Measurements from ENCODE around the gene UFC1.
"Not testable (repeated sequence)": the region's sequence is repeated elsewhere in the genome, so short reads cannot be mapped to it uniquely, and the experiment has no call there.

Gene UFC1

GRCh38 chr1:161153682-161154337 is at the start of gene UFC1:
Gene UFC1, plus strand, starts transcription at chr1:161153978. Its CDS starts 20 bp downstream, at chr1:161153998.
- peak; percentile 70 for DNase-seq (ENCODE audit: low read depth)

GRCh38 chr1:161106431-161106830 is 47.3 kb upstream of the UFC1 start:
- DNase-seq (ENCODE audit: low read depth), result no peak

- DNase-seq (ENCODE audit: low read depth), result no peak
These were observed 42.7 kb upstream of the UFC1 start for GRCh38 chr1:161111117-161111516.

DNA sequence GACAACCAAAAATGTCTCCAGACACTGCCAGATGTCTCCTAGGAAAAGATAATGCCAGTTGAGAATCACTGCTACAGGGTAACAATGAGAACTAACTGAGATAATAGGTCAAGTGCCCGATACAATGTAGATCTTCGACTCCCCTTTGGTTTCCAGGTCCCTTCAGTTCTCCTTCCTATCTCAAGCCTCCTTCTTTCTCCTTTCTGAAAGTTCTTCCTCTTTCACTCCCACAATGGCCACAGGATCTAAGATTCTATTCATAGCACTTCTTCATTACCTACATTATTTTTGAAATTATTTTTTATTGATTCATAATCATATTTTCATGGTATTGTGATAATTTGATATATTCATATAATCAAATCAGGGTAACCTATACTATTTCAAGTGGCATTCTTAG is 42.3 kb upstream of the UFC1 start:
- no peak for DNase-seq (ENCODE audit: low read depth)

- no peak for DNase-seq (ENCODE audit: low read depth)
These were observed 39.9 kb upstream of the UFC1 start for GRCh38 chr1:161113915-161114314.

DNA sequence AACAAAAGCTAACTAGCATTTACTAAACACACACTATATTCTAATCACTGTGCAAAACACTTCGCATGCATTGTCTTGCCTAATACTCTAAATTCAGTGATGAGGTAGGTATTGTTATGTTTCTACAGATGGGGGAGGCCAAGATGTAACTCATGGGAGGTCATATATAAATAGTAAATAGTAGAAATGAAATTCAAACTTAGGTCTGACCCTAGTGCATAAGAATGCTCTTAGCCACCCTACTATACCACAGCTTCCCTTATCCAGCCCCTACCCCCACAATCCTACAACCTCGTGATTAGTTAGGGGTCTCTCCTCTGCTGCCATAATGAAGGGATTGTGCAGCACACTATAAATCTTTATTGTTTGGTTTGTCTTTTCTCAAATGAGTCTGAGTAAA is 39.2 kb upstream of the UFC1 start:
- no peak for DNase-seq (ENCODE audit: low read depth)

DNA sequence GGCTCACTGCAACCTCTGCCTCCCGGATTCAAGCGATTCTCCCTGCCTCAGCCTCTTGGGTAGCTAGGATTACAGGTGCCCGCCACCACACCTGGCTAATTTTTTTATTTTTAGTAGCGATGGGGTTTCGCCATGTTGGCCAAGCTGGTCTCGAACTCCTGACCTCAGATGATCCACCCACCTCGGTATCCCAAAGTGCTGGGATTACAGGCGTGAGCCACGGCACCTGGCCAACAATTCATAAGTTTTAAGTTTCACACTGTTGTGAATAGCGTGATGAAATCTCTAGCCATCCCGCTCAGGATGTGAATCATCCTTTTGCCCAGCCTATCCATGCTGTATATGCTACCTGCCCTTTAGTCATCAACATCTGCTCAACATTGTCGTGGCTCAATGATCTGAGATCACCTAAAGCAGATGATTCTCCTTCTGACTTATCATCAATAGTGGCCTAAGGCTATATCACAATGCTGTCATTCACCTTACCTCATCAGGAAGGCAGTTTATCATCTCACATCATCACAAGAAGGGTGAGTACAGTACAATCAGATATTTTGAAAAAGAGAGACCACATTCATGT is 38.6 kb upstream of the UFC1 start:
- DNase-seq (ENCODE audit: low read depth), result peak; percentile 94

DNA sequence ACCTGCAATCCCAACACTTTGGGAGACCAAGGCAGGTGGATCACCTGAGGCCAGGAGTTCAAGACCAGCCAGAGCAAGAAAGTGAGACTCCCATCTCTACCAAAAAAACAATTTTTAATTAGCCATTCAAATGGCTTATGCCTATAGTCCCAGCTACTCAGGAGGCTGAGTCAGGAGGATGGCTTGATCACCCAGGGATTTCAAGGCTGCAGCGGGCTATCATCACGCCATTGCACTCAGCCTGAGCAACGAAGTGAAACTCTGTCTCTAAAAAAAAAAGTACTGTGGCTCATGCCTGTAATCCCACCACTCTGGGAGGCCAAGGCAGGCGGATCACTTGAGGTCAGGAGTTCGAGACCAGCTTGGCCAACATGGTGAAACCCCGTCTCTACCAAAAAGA is 37.8 kb upstream of the UFC1 start:
- DNase-seq (ENCODE audit: low read depth), result not testable (repeated sequence)

DNA sequence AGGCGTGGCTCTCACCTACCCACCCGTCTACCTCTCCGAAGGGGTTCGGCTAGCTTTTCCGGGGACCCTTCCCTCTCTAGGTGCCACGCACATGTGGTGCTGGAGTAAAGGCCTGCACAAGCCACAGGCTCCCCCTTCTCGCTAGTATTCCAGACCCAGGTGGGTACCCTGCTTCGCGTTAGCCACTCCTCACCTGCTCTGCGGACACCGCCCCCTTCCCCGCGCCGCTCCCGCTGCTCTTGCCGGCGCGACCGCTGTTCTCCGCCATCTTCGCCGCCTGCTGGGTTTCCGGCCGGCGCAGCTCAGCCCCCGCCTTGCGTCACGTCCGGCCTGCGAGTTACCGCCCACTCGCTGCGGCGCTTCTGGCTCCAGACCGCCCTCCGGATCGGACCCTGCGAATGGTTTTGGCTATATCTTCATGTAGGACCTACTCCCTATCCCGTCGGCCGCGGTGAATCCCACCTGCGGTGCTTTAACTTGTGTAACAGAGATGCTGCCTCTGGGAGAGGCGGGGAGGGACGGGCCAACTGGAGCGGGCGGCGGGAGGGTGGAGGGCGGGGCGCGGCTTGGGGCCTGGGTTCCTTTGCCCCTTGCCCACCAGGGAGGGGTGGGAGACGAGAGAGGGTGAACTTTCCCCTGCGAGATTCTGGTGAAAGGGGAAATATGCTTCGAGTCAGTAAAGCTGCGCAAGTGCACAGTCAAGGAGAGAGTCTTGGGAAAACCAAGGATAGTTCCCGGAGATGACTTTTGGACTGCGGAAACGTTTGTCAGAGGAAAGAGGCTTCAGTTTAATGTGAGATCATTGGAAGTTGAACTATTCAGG is 35.8 kb upstream of the UFC1 start, which contains the start of the genes NIT1 and PFDN2:
TSS of gene NIT1 (plus strand) at position 347 of the 823 bp plus-strand sequence. CDS start at position 419, 72 bp downstream.
TSS of gene PFDN2 (minus strand) at position 279 of the 823 bp plus-strand sequence. CDS start at position 268, 11 bp downstream.
- DNase-seq (ENCODE audit: low read depth), result no peak

- DNase-seq (ENCODE audit: low read depth), result no peak
These were observed 34.5 kb upstream of the UFC1 start for GRCh38 chr1:161119092-161119903.

DNA sequence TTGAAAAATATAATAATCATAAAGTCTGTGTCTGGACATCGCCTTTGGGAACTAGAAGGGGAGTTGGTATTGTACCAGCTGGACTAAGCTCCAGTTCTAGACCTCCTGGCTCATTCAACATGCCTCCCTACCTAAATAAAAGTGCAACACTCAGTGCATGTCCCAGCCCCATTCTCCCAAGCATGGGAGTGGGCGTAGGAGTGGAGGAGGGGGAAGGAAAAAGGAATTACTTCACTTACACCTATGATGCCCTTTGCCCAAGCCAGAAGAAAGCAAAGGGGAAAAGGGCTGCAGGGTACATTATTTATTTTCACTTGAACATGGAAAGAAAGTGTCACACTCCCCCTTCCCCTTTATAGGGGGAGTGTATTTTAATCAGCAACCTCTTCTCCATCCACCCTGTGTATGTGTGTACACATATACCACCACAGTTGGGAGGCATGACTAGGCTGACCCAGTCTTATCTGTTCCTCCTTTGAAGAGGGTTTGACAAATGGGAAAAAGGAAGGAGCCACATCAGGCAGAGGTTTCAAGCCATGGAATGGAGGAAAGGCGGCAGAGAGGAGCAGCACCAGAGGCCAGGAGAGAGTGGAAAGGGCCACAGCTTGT is 32.6 kb upstream of the UFC1 start:
- DNase-seq (ENCODE audit: low read depth), result no peak

- DNase-seq (ENCODE audit: low read depth), result no peak
These were observed 31.9 kb upstream of the UFC1 start for GRCh38 chr1:161121834-161122233.

- DNase-seq (ENCODE audit: low read depth), result no peak
These were observed 30.8 kb upstream of the UFC1 start for GRCh38 chr1:161122967-161123366.

DNA sequence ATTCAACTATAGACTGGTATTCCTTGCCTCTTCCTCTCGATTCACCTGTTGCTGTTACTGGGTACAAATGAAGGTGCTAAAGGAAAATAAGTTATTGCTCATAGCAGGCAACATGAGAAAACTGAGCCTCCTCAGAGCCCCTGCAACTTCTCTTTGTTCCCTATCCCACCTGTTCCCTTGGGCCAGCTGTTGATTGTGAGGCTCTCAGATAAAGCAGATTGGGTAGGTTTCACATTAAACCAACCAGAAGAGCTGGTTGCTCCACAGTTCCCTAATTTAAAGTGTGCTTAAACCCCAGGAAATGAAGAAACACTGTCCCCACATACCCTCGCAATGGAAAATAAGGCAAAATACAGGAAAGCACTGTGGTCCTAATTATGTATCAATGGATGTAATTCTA is 26.1 kb upstream of the UFC1 start:
- DNase-seq (ENCODE audit: low read depth), result no peak

DNA sequence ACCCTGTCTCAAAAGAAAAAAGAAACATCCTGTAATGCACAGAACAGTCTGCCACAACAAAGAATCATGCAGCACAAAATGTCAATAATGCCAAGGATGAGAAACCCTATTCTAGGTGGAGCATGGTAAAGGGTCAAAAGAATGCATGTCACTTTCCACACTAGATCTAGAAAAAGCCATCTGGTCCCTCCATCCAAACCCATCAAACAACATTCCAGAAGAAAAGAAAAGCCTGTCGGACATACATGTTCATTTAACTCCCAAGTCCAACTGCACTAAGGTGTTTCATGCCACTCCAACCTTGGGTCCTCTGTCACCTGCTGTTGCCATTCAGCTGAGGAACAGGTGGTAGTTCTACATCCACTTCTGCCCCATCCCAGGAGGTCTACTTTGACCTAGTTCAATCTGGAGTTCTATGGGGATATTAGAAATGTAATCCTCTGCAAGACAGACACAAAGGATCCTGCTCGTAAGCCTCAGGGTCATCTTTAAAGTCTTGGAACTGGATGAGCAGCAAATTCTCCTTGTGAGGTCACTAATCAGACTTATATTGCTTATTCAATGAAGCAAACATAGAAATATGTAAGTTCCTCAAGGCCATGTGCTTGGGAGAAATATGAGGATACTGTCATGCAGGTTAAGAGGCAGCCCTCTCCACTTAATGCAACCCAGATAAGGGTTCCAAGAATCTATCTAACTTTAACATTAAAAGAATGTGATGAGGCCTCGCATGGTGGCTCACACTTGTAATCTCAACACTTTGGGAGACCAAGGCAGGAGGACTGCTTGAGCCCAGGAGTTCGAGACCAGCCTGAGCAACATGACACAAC is 25.0 kb upstream of the UFC1 start:
- no peak for DNase-seq (ENCODE audit: low read depth)

DNA sequence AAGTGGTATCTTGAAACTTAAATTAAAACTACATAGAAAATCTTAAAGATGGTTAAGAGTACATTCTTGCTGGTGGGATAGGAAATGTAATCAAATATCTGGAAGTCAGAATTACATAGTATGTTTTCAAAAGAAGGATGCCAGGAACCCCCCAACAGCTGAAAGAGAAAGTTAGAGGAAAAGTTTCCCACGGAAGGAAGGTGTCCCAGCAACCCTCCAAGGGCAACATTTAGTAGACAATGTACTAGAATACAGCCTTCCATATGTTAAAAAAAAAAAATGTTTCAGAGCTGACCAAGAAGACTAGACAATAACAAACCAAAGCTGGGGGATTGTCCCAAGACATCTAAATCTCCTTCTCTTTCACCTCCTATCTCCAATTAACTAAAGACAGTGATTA is 23.5 kb upstream of the UFC1 start:
- DNase-seq (ENCODE audit: low read depth), result no peak

DNA sequence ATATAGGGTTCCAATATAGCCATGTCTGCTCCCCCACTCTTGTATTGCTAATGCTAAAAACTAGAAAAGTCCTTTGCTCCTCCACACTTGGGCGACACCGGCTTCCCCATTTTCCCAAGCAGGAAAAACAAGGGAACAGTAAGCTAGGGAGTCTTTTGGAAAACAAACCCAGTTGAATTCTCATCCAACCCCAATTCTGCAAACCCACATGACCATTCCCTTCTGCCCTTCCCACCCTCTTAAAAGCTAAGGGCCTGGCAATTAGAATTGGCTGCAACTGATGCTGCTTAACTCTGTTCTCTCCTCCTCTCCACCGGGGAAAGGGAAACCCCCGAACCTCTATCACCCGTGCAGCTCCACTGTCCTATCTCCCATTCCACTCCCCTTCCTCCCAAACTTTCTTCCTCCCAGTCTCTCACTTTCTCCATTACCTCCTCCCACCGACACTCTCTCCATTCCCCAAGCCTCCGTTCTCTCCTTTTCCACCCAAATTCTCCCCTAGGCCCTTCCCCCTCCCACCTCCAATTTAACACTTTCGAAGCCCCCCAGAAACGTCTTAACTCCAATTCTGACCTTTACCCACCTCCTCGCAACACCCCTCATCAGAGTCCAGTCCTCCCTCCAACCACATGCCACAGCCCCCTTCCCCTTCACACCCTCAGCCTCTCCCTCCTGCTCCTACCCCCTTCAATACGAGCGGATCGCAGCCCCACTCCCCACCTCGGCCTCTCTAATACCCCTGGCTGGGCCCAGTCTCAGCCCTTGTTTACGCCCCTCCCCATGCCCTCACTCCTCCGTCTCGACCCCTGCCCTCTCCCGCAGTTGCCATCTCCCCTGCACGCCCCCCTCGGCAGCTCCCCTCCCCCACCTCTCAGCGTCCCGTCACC is 22.0 kb upstream of the UFC1 start:
- DNase-seq (ENCODE audit: low read depth), result no peak

- DNase-seq (ENCODE audit: low read depth), result peak; percentile 67
These were observed 21.2 kb upstream of the UFC1 start, which contains the start of gene DEDD for GRCh38 chr1:161132410-161133219. Gene DEDD, minus strand, starts transcription at chr1:161132667. Its CDS starts 8,205 bp downstream, at chr1:161124462.

Data from non-pigmented ciliary epithelial cell (primary cell).